Prostate gland (tissue), 2 donors: ENCODE results near the gene OR6C6. TPM values are rescaled to one million over a fixed set of nuclear protein-coding genes. Genes with fewer than 3 reads are reported as not detected.

Experiments
- DNase-seq: peaks from one replicate; pipeline ENCODE4 v3.0.0-alpha.2; 2019; ENCODE audit warnings: low spot score
- H3K27ac ChIP-seq, 2 donors: fragments of 200-600 bp; sonication (generic); 2 replicates each; pipeline ENCODE4 v1.5.1; 2017 to 2019
- H3K27me3 ChIP-seq: fragments of 200-600 bp; sonication (generic); replicated peaks from 2 replicates; pipeline ENCODE4 v1.5.1; 2019; ENCODE audit not compliant: insufficient read depth
- H3K36me3 ChIP-seq, 2 donors: fragments of 200-600 bp; sonication (generic); 1 replicate in 1 of 2; 2 replicates in 1 of 2; pipeline versions ENCODE4 v1.5.1 to v1.8.1; 2017 to 2019
- H3K4me1 ChIP-seq: fragments of 200-600 bp; sonication (generic); replicated peaks from 2 replicates; pipeline ENCODE4 v1.5.1; 2019
- H3K4me3 ChIP-seq, 2 donors: fragments of 200-600 bp; sonication (generic); 2 replicates each; pipeline ENCODE4 v1.5.1; 2017 to 2019
- H3K9me3 ChIP-seq: fragments of 200-600 bp; sonication (generic); 2 replicates; pipeline ENCODE4 v1.5.1; 2017
- CTCF ChIP-seq, 4 experiments: fragments of 200-600 bp in 2 of 4; fragments of 450-650 bp in 2 of 4; sonication (generic) in 2 of 4; IDR thresholded peaks; 1 replicate in 3 of 4; 2 replicates in 1 of 4; pipeline ENCODE4 v1.5.1; 2016 to 2019; ENCODE audit warnings: antibody characterized with exemption in 4 of 4, mild to moderate bottlenecking in 2 of 4, moderate library complexity in 2 of 4
- POLR2A ChIP-seq: fragments of 450-650 bp; IDR thresholded peaks from one replicate; pipeline ENCODE4 v1.6.1; 2016; ENCODE audit warnings: antibody characterized with exemption, mild to moderate bottlenecking
- POLR2AphosphoS5 ChIP-seq: sonication (generic); formaldehyde crosslinking; IDR thresholded peaks from one replicate; pipeline ENCODE4 v1.6.1; 2017; ENCODE audit warnings: antibody characterized with exemption
- WGBS: methylation state at CpG from one replicate; pipeline ENCODE4 v1.1.5; 2018; 5-methylcytosine and 5-hydroxymethylcytosine counted together
- intact Hi-C: fragments of 100-400 bp; cut with DNase I; formaldehyde crosslinking; loops from one replicate; pipeline ENCODE4 v1.14.2; 2022
- total RNA-seq, 2 donors: library from RNA; depleted of rRNA; stranded (reverse); fragments of >200 nt; gene quantifications; one replicate each; pipeline ENCODE4 v1.1.0, GENCODE V29; 2016

OR6C6 gene
- total RNA-seq, 2 donors from 2014 or later: not detected

- WGBS: 73% methylated on average over 2 of the region's 2 CpGs
- Histone ChIP-seq H3K27me3 (no peaks in the 10 kb centered on the region), H3K36me3 (no peaks in the 10 kb centered on the region), H3K4me3 (no peak within 1 kb of the TSS), H3K9me3 (no peaks in the 10 kb centered on the region), H3K4me1 (no peaks in the 10 kb centered on the region), H3K27ac (no peak within 1 kb of the TSS)
- no peak for DNase-seq
- intact Hi-C loops: no loop called here
- TF ChIP-seq CTCF (IDR thresholded peaks at IDR 0.05): no peak
Observed at GRCh38 chr12:55314043-55314442, 17.7 kb upstream of the OR6C6 start, which contains the start of gene OR6C1. OR6C1 (plus strand) TSS chr12:55314343; CDS start chr12:55320600, 6,257 bp downstream.

GRCh38 chr12:55289999-55290398, 6.4 kb downstream of the OR6C6 start:
- WGBS: 46% methylated on average over 2 of the region's 2 CpGs
- TF ChIP-seq POLR2AphosphoS5 (no peak), POLR2A (no peak), CTCF (IDR thresholded peaks at IDR 0.05) (no peak)
- intact Hi-C loops: no loop called here

GRCh38 chr12:55280991-55281390, 15.4 kb downstream of the OR6C6 start:
- no peak for TF ChIP-seq POLR2AphosphoS5
- no peak for TF ChIP-seq POLR2A
- TF ChIP-seq CTCF (IDR thresholded peaks at IDR 0.05): no peak
- WGBS: 41% methylated on average over 2 of the region's 2 CpGs
- no peak for DNase-seq
- H3K27ac ChIP-seq: no peak overlapping the region
- no peaks in the 10 kb centered on the region for H3K9me3 ChIP-seq
- no peaks in the 10 kb centered on the region for H3K27me3 ChIP-seq
- H3K4me1 ChIP-seq: no peaks in the 10 kb centered on the region
- intact Hi-C loops: no loop called here
- no peaks in the 10 kb centered on the region for H3K36me3 ChIP-seq
- no peak overlapping the region for H3K4me3 ChIP-seq

More at GRCh38 chr12:55289999-55290398, 6.4 kb downstream of the OR6C6 start:
- Histone ChIP-seq H3K9me3 (no peaks in the 10 kb centered on the region), H3K27ac (no peak overlapping the region), H3K27me3 (no peaks in the 10 kb centered on the region), H3K36me3 (no peaks in the 10 kb centered on the region), H3K4me3 (no peak overlapping the region), H3K4me1 (no peaks in the 10 kb centered on the region)
- no peak for DNase-seq

GRCh38 chr12:55258303-55258702, 38.1 kb downstream of the OR6C6 start:
- DNase-seq: no peak
- Histone ChIP-seq H3K27me3 (no peaks in the 10 kb centered on the region), H3K27ac (no peak overlapping the region), H3K4me1 (no peaks in the 10 kb centered on the region), H3K36me3 (no peaks in the 10 kb centered on the region), H3K9me3 (no peaks in the 10 kb centered on the region), H3K4me3 (no peak overlapping the region)
- intact Hi-C loops: no loop called here
- WGBS: 51% methylated on average over 2 of the region's 2 CpGs
- no peak for TF ChIP-seq POLR2AphosphoS5
- no peak for TF ChIP-seq CTCF (IDR thresholded peaks at IDR 0.05)
- no peak for TF ChIP-seq POLR2A

GRCh38 chr12:55256831-55257230, 39.5 kb downstream of the OR6C6 start:
- H3K27ac ChIP-seq: no peak overlapping the region
- no peaks in the 10 kb centered on the region for H3K4me1 ChIP-seq
- H3K36me3 ChIP-seq: no peaks in the 10 kb centered on the region
- no peak overlapping the region for H3K4me3 ChIP-seq
- H3K27me3 ChIP-seq: no peaks in the 10 kb centered on the region
- TF ChIP-seq CTCF (IDR thresholded peaks at IDR 0.05): no peak
- TF ChIP-seq POLR2AphosphoS5: no peak
- no peak for TF ChIP-seq POLR2A
- intact Hi-C loops: no loop called here
- WGBS: 91% methylated on average over 4 of the region's 4 CpGs
- H3K9me3 ChIP-seq: no peaks in the 10 kb centered on the region
- no peak for DNase-seq
